Activated CD4-positive, alpha-beta T cell treated with anti-CD3 and anti-CD28 coated beads for 36 hours (primary cell): ENCODE data around the gene BCLAF3. TPM values are rescaled to one million over a fixed set of nuclear protein-coding genes. Genes with fewer than 3 reads are reported as not detected.
A peak's percentile ranks its signal among the peaks of the same experiment; 100 is the strongest.

Experiments
- microRNA-seq: library from miRNA; unstranded; fragments of <30 nt; microRNA quantifications from one replicate; pipeline ENCODE4 v1.2.0, GENCODE V29; 2021; ENCODE audit warnings: borderline replicate concordance
- total RNA-seq, 2 experiments: library from RNA; stranded (reverse); gene quantifications; one replicate each; pipeline ENCODE4 v1.2.3, GENCODE V29; 2021

The BCLAF3 gene
- total RNA-seq, 2 experiments from 2014 or later = 4.3 to 5.7 TPM

Small RNA genes lying within 50 kb of the gene (microRNA-seq; reads per million reads assigned to microRNA genes)
- 4.2 reads per million, percentile 10 among the genes with 10 or more reads in this experiment for gene MIR23C

Other genes starting within 250 kb of the BCLAF3 start
- 10 to 100 TPM; 68.8 to 85.1 TPM for gene SH3KBP1, start 103.5 kb downstream of the BCLAF3 start, total RNA-seq
- gene MAP7D2, start 125.8 kb upstream of the BCLAF3 start, total RNA-seq = under 1 TPM; 0.44 to 0.59 TPM
- 100 to 1,000 TPM in 1 of 2 experiments, 10 to 100 TPM in 1; 81.7 to 140 TPM for gene EIF1AX, start 150.8 kb upstream of the BCLAF3 start, total RNA-seq